IPS-20b (cell line): ENCODE data around the gene EHHADH.

ENCODE experiments used
- H3K27ac ChIP-seq: one replicate; pipeline ENCODE4 v1.5.1; 2013; ENCODE audit warnings: low read length
- H3K27me3 ChIP-seq: 2 replicates; pipeline ENCODE4 v1.6.1; 2013; ENCODE audit warnings: mild to moderate bottlenecking, low read length, inconsistent platforms; ENCODE audit not compliant: insufficient read depth
- H3K36me3 ChIP-seq: 2 replicates; pipeline ENCODE4 v1.6.1; 2013; ENCODE audit warnings: low read depth, mild to moderate bottlenecking, inconsistent platforms, low read length, moderate library complexity; ENCODE audit not compliant: insufficient read depth
- H3K4me1 ChIP-seq: 2 replicates; pipeline ENCODE4 v1.6.1; 2013; ENCODE audit warnings: mild to moderate bottlenecking, control low read depth, inconsistent platforms, low read length, moderate library complexity; ENCODE audit not compliant: insufficient read depth
- H3K4me3 ChIP-seq: 2 replicates; pipeline ENCODE4 v1.5.1; 2013; ENCODE audit warnings: mild to moderate bottlenecking, low read length, inconsistent platforms
- H3K9ac ChIP-seq: 2 replicates; pipeline ENCODE4 v1.6.1; 2013; ENCODE audit warnings: low read depth, mild to moderate bottlenecking, inconsistent platforms, low read length, moderate library complexity
- H3K9me3 ChIP-seq: 2 replicates; pipeline ENCODE4 v1.6.1; 2013; ENCODE audit warnings: mild to moderate bottlenecking, low read depth, low read length, inconsistent platforms; ENCODE audit not compliant: insufficient read depth

EHHADH gene

GRCh38 chr3:185188816-185189215 is 65.0 kb downstream of the EHHADH start:
- no peaks in the 10 kb centered on the region for H3K4me1 ChIP-seq
- H3K9ac ChIP-seq = no peak overlapping the region
- H3K36me3 ChIP-seq = no peaks in the 10 kb centered on the region
- no peaks in the 10 kb centered on the region for H3K9me3 ChIP-seq
- no peaks in the 10 kb centered on the region for H3K27me3 ChIP-seq
- H3K27ac ChIP-seq = no peak overlapping the region
- no peak overlapping the region for H3K4me3 ChIP-seq

DNA sequence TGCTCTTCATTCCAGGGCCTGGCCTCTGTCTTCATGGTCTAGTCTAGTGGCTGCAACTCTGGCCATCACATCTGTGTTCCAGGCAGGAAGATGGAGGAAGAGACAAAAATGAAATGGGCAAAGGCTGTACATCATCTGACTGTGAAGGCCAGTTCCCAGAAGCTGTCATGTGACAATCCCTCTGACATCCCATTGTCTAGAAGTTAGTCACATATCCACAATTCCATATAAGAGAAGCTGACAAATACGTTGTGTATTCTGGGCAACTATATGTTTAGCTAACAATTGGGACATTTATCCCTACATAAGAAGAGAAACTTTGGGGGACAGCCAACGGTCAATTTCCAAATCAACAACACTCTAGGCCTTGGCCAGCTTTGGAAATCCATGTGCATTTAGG is 66.5 kb downstream of the EHHADH start:
- H3K27ac ChIP-seq = no peak overlapping the region
- H3K36me3 ChIP-seq = no peaks in the 10 kb centered on the region
- H3K4me3 ChIP-seq = no peak overlapping the region
- no peaks in the 10 kb centered on the region for H3K9me3 ChIP-seq
- no peaks in the 10 kb centered on the region for H3K27me3 ChIP-seq
- no peak overlapping the region for H3K9ac ChIP-seq
- no peaks in the 10 kb centered on the region for H3K4me1 ChIP-seq

DNA sequence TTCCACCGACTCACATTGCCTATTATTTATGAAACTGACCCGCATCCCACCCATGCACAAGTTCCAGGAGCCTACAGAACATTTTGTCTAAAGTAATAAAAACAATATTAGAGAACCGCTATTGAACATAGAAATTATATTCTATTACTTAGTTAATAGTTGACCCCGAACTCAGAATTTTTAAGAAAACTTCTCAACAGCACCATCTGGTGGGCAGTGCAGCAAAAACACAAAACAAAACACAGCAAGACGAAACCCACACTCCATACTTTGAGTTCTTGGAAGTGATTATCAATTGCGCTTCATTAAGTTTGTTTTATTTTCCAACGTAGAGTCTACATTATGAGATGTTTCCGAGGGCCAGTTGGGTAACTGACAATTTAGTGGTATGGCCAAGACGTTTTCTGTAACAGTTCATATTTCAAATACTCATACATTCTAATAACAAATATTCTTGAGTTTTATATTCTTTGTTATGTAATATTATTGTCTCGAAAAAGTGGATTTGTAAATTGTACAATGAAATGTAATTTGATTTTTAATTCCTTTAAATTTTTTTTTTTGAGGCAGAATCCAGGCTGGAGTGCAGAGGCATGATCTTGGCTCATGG is 77.0 kb downstream of the EHHADH start:
- H3K27ac ChIP-seq = no peak overlapping the region
- H3K36me3 ChIP-seq = no peaks in the 10 kb centered on the region
- peaks cover 13% of the 10 kb centered on the region; the same call in 1 of the 2 replicates for H3K4me1 ChIP-seq
- H3K4me3 ChIP-seq = no peak overlapping the region
- H3K27me3 ChIP-seq = no peaks in the 10 kb centered on the region
- no peaks in the 10 kb centered on the region for H3K9me3 ChIP-seq
- H3K9ac ChIP-seq = no peak overlapping the region

GRCh38 chr3:185175370-185175987 is 78.4 kb downstream of the EHHADH start:
- no peaks in the 10 kb centered on the region for H3K27me3 ChIP-seq
- H3K9ac ChIP-seq = peak overlapping the region; percentile 69
- H3K9me3 ChIP-seq = no peaks in the 10 kb centered on the region
- H3K4me3 ChIP-seq = peak overlapping the region; percentile 34; the same call in 1 of the 2 replicates
- H3K36me3 ChIP-seq = no peaks in the 10 kb centered on the region
- peaks cover 13% of the 10 kb centered on the region; the same call in 1 of the 2 replicates for H3K4me1 ChIP-seq
- H3K27ac ChIP-seq = peak overlapping the region; percentile 51

- H3K4me1 ChIP-seq = peaks cover 13% of the 10 kb centered on the region; the same call in 1 of the 2 replicates
- H3K36me3 ChIP-seq = no peaks in the 10 kb centered on the region
- no peak overlapping the region for H3K27ac ChIP-seq
- no peak overlapping the region for H3K4me3 ChIP-seq
- H3K27me3 ChIP-seq = no peaks in the 10 kb centered on the region
- H3K9me3 ChIP-seq = no peaks in the 10 kb centered on the region
- H3K9ac ChIP-seq = no peak overlapping the region
These were observed 81.5 kb downstream of the EHHADH start for GRCh38 chr3:185172086-185173049.

DNA sequence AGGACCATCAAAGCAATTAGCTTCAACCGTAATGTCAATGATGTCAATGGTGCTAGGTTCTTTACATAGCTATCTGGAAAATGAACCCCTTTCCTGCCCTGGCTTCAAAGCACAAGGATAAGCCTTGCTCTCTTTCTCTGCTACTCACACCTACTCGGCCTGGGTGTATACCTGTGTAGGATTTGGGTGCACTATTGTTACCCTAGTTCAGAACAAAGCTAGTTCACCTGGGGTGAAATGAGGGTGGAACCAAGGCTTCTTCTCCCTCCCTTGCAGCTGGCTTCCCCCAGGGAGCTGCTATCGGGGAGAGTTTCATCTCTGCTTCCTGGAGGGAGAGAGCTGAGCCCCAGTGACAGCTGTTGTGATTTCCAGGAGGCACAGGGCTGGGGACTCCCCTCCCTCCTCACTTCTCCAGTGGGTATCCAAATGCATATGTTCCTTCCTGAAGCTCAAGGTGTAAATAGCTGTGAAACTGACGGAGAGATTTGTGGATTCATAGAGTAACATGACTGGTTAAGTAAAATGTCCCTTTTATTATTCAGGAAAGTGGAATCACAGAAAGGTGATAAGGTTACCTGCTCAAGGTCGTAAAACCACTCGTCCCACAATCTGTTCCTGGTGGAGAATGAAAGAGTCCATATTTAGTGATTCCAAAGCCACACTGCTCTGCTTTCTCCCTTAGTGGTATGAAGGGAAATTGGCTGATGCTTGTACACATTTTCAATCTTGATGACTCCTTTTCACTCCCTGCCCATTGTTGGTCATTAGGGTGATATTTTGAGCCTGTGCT is 89.2 kb downstream of the EHHADH start:
- Histone ChIP-seq H3K36me3 (no peaks in the 10 kb centered on the region), H3K9ac (no peak overlapping the region), H3K9me3 (no peaks in the 10 kb centered on the region), H3K4me1 (no peaks in the 10 kb centered on the region), H3K27ac (no peak overlapping the region), H3K4me3 (no peak overlapping the region), H3K27me3 (no peaks in the 10 kb centered on the region)

GRCh38 chr3:185162634-185163033 is 91.2 kb downstream of the EHHADH start:
- no peak overlapping the region for H3K9ac ChIP-seq
- H3K9me3 ChIP-seq = no peaks in the 10 kb centered on the region
- H3K36me3 ChIP-seq = no peaks in the 10 kb centered on the region
- no peak overlapping the region for H3K27ac ChIP-seq
- H3K4me3 ChIP-seq = no peak overlapping the region
- H3K4me1 ChIP-seq = no peaks in the 10 kb centered on the region
- H3K27me3 ChIP-seq = no peaks in the 10 kb centered on the region

DNA sequence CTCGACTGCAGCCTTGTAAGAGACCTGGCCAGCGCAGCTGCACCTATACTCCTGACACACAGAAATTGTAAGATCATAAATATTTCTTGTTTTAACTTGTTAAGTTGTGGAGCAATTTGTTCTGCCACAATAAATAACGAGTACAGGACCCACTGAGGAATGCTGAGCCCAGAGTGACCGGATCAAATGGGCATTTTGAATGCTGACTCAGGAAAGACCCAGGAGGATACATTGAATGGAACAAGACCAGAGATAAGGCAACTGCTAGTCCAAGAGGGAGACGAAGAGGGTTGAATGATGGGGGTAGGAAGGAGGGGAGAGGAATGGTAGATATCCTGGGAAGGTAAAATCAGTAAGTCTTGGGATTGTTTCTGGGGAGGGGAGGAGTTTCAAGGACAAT is 92.1 kb downstream of the EHHADH start:
- Histone ChIP-seq H3K9ac (no peak overlapping the region), H3K27me3 (no peaks in the 10 kb centered on the region), H3K9me3 (no peaks in the 10 kb centered on the region), H3K36me3 (no peaks in the 10 kb centered on the region), H3K27ac (no peak overlapping the region), H3K4me3 (no peak overlapping the region), H3K4me1 (no peaks in the 10 kb centered on the region)

- no peak overlapping the region for H3K4me3 ChIP-seq
These were observed 96.5 kb downstream of the EHHADH start for GRCh38 chr3:185157347-185157746.

GRCh38 chr3:185155678-185156077 is 98.2 kb downstream of the EHHADH start:
- Histone ChIP-seq H3K9me3 (no peaks in the 10 kb centered on the region), H3K27ac (no peak overlapping the region), H3K36me3 (no peaks in the 10 kb centered on the region), H3K27me3 (peaks cover 37% of the 10 kb centered on the region), H3K4me1 (peaks cover 6% of the 10 kb centered on the region; the same call in 1 of the 2 replicates), H3K4me3 (no peak overlapping the region), H3K9ac (no peak overlapping the region)

More at GRCh38 chr3:185157347-185157746, 96.5 kb downstream of the EHHADH start:
- H3K9ac ChIP-seq = no peak overlapping the region
- H3K36me3 ChIP-seq = no peaks in the 10 kb centered on the region
- no peak overlapping the region for H3K27ac ChIP-seq
- no peaks in the 10 kb centered on the region for H3K9me3 ChIP-seq
- peaks cover 21% of the 10 kb centered on the region for H3K27me3 ChIP-seq
- H3K4me1 ChIP-seq = peaks cover 3% of the 10 kb centered on the region; the same call in 1 of the 2 replicates
